ENCODE results near the gene KRT76. TPM values are rescaled to one million over a fixed set of nuclear protein-coding genes. Genes with fewer than 3 reads are reported as not detected.
"Not testable (repeated sequence)": the region's sequence is repeated elsewhere in the genome, so short reads cannot be mapped to it uniquely, and the experiment has no call there.

Gene KRT76
- total RNA-seq, 2 experiments from 2014 or later: not detected

- peaks cover 20% of the 10 kb centered on the region for H3K9me3 Mint-ChIP-seq
- no peak for ATAC-seq
- intact Hi-C loops (cut with micrococcal nuclease): no loop called here
- H3K27ac Mint-ChIP-seq: no peak overlapping the region
- no peak for TF ChIP-seq CTCF (IDR thresholded peaks at IDR 0.05)
- no peak overlapping the region for H3K4me3 Mint-ChIP-seq
- H3K4me1 Mint-ChIP-seq (ENCODE audit: low read depth): no peaks in the 10 kb centered on the region
- H3K36me3 Mint-ChIP-seq (ENCODE audit: low read depth): no peaks in the 10 kb centered on the region
- ChIA-PET POLR2A (no interaction called here), CTCF (no interaction called here)
- DNase-seq: no peak
- no peaks in the 10 kb centered on the region for H3K27me3 Mint-ChIP-seq
Observed at GRCh38 chr12:52761802-52762201, 15.3 kb downstream of the KRT76 start.

GRCh38 chr12:52761218-52761617, 15.9 kb downstream of the KRT76 start:
- peaks cover 20% of the 10 kb centered on the region for H3K9me3 Mint-ChIP-seq
- POLR2A ChIA-PET; H3K4me1 Mint-ChIP-seq (ENCODE audit: low read depth); H3K27me3 Mint-ChIP-seq; H3K36me3 Mint-ChIP-seq (ENCODE audit: low read depth); H3K27ac Mint-ChIP-seq; intact Hi-C loops (cut with micrococcal nuclease); DNase-seq; CTCF ChIA-PET; H3K4me3 Mint-ChIP-seq; ATAC-seq: not testable (repeated sequence)

- ATAC-seq (no peak), DNase-seq (no peak)
- CTCF ChIA-PET: interaction anchor here (1.3 to 1.4 kb wide), 2 partner anchors 110 to 178 kb away, joined by 3 read pairs; no protein-coding TSS in a partner anchor
- no peak for TF ChIP-seq CTCF (IDR thresholded peaks at IDR 0.05)
- POLR2A ChIA-PET: no interaction called here
- H3K36me3 Mint-ChIP-seq (ENCODE audit: low read depth): no peaks in the 10 kb centered on the region
- intact Hi-C loops (cut with micrococcal nuclease): no loop called here
- no peaks in the 10 kb centered on the region for H3K27me3 Mint-ChIP-seq
- H3K9me3 Mint-ChIP-seq: peaks cover 20% of the 10 kb centered on the region
- no peak overlapping the region for H3K4me3 Mint-ChIP-seq
- no peak overlapping the region for H3K27ac Mint-ChIP-seq
- no peaks in the 10 kb centered on the region for H3K4me1 Mint-ChIP-seq (ENCODE audit: low read depth)
Observed at GRCh38 chr12:52760623-52761022, 16.5 kb downstream of the KRT76 start.

GRCh38 chr12:52759695-52760094, 17.4 kb downstream of the KRT76 start:
- no peak overlapping the region for H3K4me3 Mint-ChIP-seq
- intact Hi-C loops (cut with micrococcal nuclease): no loop called here
- ATAC-seq: no peak
- TF ChIP-seq CTCF (IDR thresholded peaks at IDR 0.05): no peak
- H3K36me3 Mint-ChIP-seq (ENCODE audit: low read depth): no peaks in the 10 kb centered on the region
- POLR2A ChIA-PET: no interaction called here
- DNase-seq: no peak
- no peaks in the 10 kb centered on the region for H3K27me3 Mint-ChIP-seq
- no peak overlapping the region for H3K27ac Mint-ChIP-seq
- CTCF ChIA-PET: interaction anchor here (1.3 to 1.4 kb wide), 2 partner anchors 111 to 177 kb away, joined by 3 read pairs; no protein-coding TSS in a partner anchor
- H3K4me1 Mint-ChIP-seq (ENCODE audit: low read depth): no peaks in the 10 kb centered on the region
- H3K9me3 Mint-ChIP-seq: peaks cover 20% of the 10 kb centered on the region

GRCh38 chr12:52759218-52759617, 17.9 kb downstream of the KRT76 start:
- TF ChIP-seq CTCF (IDR thresholded peaks at IDR 0.05): no peak
- H3K4me1 Mint-ChIP-seq (ENCODE audit: low read depth): no peaks in the 10 kb centered on the region
- no peak overlapping the region for H3K4me3 Mint-ChIP-seq
- peaks cover 20% of the 10 kb centered on the region for H3K9me3 Mint-ChIP-seq
- ChIA-PET POLR2A (no interaction called here), CTCF (interaction anchor here (1.3 to 1.4 kb wide), 2 partner anchors 111 to 177 kb away, joined by 3 read pairs; no protein-coding TSS in a partner anchor)
- H3K36me3 Mint-ChIP-seq (ENCODE audit: low read depth): no peaks in the 10 kb centered on the region
- intact Hi-C loops (cut with micrococcal nuclease): no loop called here
- no peak overlapping the region for H3K27ac Mint-ChIP-seq
- H3K27me3 Mint-ChIP-seq: no peaks in the 10 kb centered on the region
- no peak for ATAC-seq
- no peak for DNase-seq
